Suprapubic skin (tissue), 4 donors: ENCODE data around the gene C12orf42. TPM values are rescaled to one million over a fixed set of nuclear protein-coding genes. Genes with fewer than 3 reads are reported as not detected.

Source experiments
- DNase-seq, 2 donors: peaks; one replicate each; pipeline ENCODE4 v3.0.0-alpha.2; 2019; ENCODE audit warnings: low spot score in 2 of 2
- H3K27ac ChIP-seq: fragments of 200-600 bp; sonication (generic); one replicate; pipeline ENCODE4 v1.5.1; 2019
- H3K27me3 ChIP-seq: fragments of 200-600 bp; sonication (generic); one replicate; pipeline ENCODE4 v1.5.1; 2019
- H3K36me3 ChIP-seq: fragments of 200-600 bp; sonication (generic); one replicate; pipeline ENCODE4 v1.5.1; 2019
- H3K4me1 ChIP-seq: fragments of 200-600 bp; sonication (generic); one replicate; pipeline ENCODE4 v1.5.1; 2019
- H3K4me3 ChIP-seq: fragments of 200-600 bp; sonication (generic); one replicate; pipeline ENCODE4 v1.5.1; 2019; ENCODE audit warnings: mild to moderate bottlenecking
- H3K9me3 ChIP-seq: fragments of 200-600 bp; sonication (generic); one replicate; pipeline ENCODE4 v1.5.1; 2019
- CTCF ChIP-seq, 2 donors: fragments of 200-600 bp in 1 of 2; fragments of 450-650 bp in 1 of 2; sonication (generic) in 1 of 2; IDR thresholded peaks; one replicate each; pipeline ENCODE4 v1.5.1; 2016 to 2019; ENCODE audit warnings: antibody characterized with exemption in 2 of 2, mild to moderate bottlenecking in 1 of 2, moderate library complexity in 1 of 2
- EP300 ChIP-seq: sonication (generic); formaldehyde crosslinking; IDR thresholded peaks from one replicate; pipeline ENCODE4 v1.6.1; 2017; ENCODE audit warnings: antibody characterized with exemption
- POLR2A ChIP-seq, 2 donors: fragments of 450-650 bp; IDR thresholded peaks; one replicate each; pipeline ENCODE4 v1.6.1; 2017; ENCODE audit warnings: antibody characterized with exemption in 2 of 2, mild to moderate bottlenecking in 2 of 2, moderate library complexity in 2 of 2
- POLR2AphosphoS5 ChIP-seq, 3 donors: sonication (generic); formaldehyde crosslinking; IDR thresholded peaks; one replicate each; pipeline ENCODE4 v1.6.1; 2017; ENCODE audit warnings: antibody characterized with exemption in 3 of 3
- WGBS: methylation state at CpG from one replicate; pipeline ENCODE4 v1.1.5; 2018; 5-methylcytosine and 5-hydroxymethylcytosine counted together
- total RNA-seq, 4 donors: library from RNA; depleted of rRNA; stranded (reverse); fragments of >200 nt; gene quantifications; one replicate each; pipeline ENCODE4 v1.1.0, GENCODE V29; 2016

C12orf42 gene
- total RNA-seq, 4 donors from 2014 or later: not detected

- WGBS: 88% methylated on average over 6 of the region's 7 CpGs
- no peaks in the 10 kb centered on the region for H3K9me3 ChIP-seq
- DNase-seq: no peak
- no peak overlapping the region for H3K4me3 ChIP-seq
- H3K27me3 ChIP-seq: no peaks in the 10 kb centered on the region
- H3K4me1 ChIP-seq: no peaks in the 10 kb centered on the region
- H3K27ac ChIP-seq: no peak overlapping the region
- H3K36me3 ChIP-seq: no peaks in the 10 kb centered on the region
- no peak for TF ChIP-seq POLR2AphosphoS5 (IDR thresholded peaks at IDR 0.05)
- no peak for TF ChIP-seq CTCF (IDR thresholded peaks at IDR 0.05)
- TF ChIP-seq EP300: no peak
- TF ChIP-seq POLR2A (IDR thresholded peaks at IDR 0.05): no peak
Observed at GRCh38 chr12:103504606-103505005, 8.8 kb upstream of the C12orf42 start.

GRCh38 chr12:103503546-103504480 lies 8.0 kb upstream of the C12orf42 start:
- Histone ChIP-seq H3K9me3 (no peaks in the 10 kb centered on the region), H3K36me3 (no peaks in the 10 kb centered on the region), H3K4me3 (no peak overlapping the region), H3K27ac (no peak overlapping the region), H3K27me3 (no peaks in the 10 kb centered on the region), H3K4me1 (no peaks in the 10 kb centered on the region)
- DNase-seq: no peak
- 85% methylated on average over 5 of the region's 14 CpGs for WGBS
- TF ChIP-seq POLR2AphosphoS5 (IDR thresholded peaks at IDR 0.05): no peak
- no peak for TF ChIP-seq CTCF (IDR thresholded peaks at IDR 0.05)
- no peak for TF ChIP-seq EP300
- no peak for TF ChIP-seq POLR2A (IDR thresholded peaks at IDR 0.05)

GRCh38 chr12:103501447-103501846 lies 5.7 kb upstream of the C12orf42 start:
- 91% methylated on average over 5 of the region's 5 CpGs for WGBS
- H3K4me1 ChIP-seq: no peaks in the 10 kb centered on the region
- no peak overlapping the region for H3K4me3 ChIP-seq
- TF ChIP-seq CTCF (IDR thresholded peaks at IDR 0.05) (no peak), EP300 (no peak), POLR2A (IDR thresholded peaks at IDR 0.05) (no peak), POLR2AphosphoS5 (IDR thresholded peaks at IDR 0.05) (no peak)
- peaks cover 3% of the 10 kb centered on the region for H3K27me3 ChIP-seq
- no peak for DNase-seq
- no peaks in the 10 kb centered on the region for H3K36me3 ChIP-seq
- H3K9me3 ChIP-seq: no peaks in the 10 kb centered on the region
- H3K27ac ChIP-seq: no peak overlapping the region

GRCh38 chr12:103499571-103499970 lies 3.8 kb upstream of the C12orf42 start:
- peaks cover 21% of the 10 kb centered on the region for H3K27me3 ChIP-seq
- TF ChIP-seq EP300 (no peak), CTCF (IDR thresholded peaks at IDR 0.05) (no peak), POLR2AphosphoS5 (IDR thresholded peaks at IDR 0.05) (no peak), POLR2A (IDR thresholded peaks at IDR 0.05) (no peak)
- H3K27ac ChIP-seq: no peak overlapping the region
- no peak overlapping the region for H3K4me3 ChIP-seq
- DNase-seq: no peak
- H3K4me1 ChIP-seq: peaks cover 11% of the 10 kb centered on the region
- no peaks in the 10 kb centered on the region for H3K9me3 ChIP-seq
- no peaks in the 10 kb centered on the region for H3K36me3 ChIP-seq

GRCh38 chr12:103498990-103499389 lies 3.2 kb upstream of the C12orf42 start:
- no peak overlapping the region for H3K27ac ChIP-seq
- 75% methylated on average over 2 of the region's 2 CpGs for WGBS
- H3K4me1 ChIP-seq: peaks cover 11% of the 10 kb centered on the region
- H3K9me3 ChIP-seq: no peaks in the 10 kb centered on the region
- peaks cover 27% of the 10 kb centered on the region for H3K27me3 ChIP-seq
- TF ChIP-seq EP300 (no peak), CTCF (IDR thresholded peaks at IDR 0.05) (no peak), POLR2A (IDR thresholded peaks at IDR 0.05) (no peak)
- H3K4me3 ChIP-seq: no peak overlapping the region
- DNase-seq: no peak
- H3K36me3 ChIP-seq: no peaks in the 10 kb centered on the region
